Stimulated activated CD8-positive, alpha-beta memory T cell treated with anti-CD3 and anti-CD28 coated beads, Interleukin-4, amount 100 ng/mL, for 24 hours (primary cell): Measurements from ENCODE around the gene CEP85L.

Source experiments
- DNase-seq: peaks from one replicate; pipeline ENCODE4 v3.0.0-alpha.2; 2020; ENCODE audit warnings: low read depth

The CEP85L gene

GRCh38 chr6:118579786-118580185, 71.6 kb downstream of the CEP85L start:
- DNase-seq = no peak

- no peak for DNase-seq
Observed at GRCh38 chr6:118578617-118579016, 72.8 kb downstream of the CEP85L start.

- DNase-seq = no peak
Observed at GRCh38 chr6:118577972-118578371, 73.4 kb downstream of the CEP85L start.

DNA sequence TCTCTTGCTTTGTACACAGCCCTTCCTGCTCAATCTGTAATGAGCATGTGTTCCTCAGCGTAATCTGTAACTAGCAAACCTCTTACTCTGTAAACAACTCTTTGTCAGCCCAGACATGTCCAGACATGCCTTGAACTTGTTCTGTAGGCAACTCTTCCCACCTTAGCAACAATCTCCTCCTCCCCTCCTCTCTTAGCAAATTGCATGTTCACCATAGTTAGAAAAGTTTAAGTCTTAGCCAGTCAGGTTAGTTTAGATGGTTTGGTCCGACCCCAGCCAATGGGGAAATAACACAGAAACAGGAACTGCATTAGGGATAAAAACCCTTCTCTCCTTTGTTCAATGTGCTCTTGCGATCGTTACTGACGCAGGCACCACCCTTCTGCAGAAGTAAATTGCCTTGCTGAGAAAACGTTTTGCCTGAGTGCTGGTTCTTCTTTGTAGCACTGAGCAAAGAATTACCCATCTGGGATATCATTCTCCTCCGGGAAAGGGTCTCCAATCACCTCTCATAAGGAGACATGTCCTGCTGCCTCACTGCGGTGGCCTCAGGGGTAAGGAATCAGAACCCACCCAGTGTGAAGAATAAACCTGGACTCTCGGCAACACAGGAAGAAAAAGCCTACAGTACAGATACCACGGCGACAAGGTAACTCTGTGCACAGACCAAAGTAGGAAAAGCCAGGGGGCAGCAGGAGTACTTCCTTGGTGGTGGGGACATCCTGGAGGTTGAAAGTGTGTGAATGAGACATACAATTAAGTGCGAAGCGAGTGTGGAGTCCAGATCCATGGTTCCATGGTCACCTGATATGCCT, 77.1 kb downstream of the CEP85L start:
- DNase-seq = no peak

DNA sequence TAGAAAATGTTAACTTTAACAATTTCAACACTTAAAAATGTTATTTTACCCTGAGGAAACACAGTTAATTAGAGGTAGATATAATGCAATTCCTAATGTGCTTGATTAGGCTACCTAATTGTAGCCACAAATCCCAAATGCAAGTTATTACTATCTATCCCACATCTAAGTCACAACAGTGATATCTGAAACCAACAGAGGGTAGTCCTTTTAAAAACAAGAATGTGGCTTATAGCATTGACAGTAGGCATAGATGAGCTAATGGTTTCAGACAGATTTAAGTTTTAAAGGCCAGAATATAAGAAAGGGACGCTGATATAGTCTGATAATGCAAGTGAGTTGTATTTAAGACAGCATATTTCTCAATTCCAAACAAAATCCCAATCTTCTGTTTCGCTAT, 80.3 kb downstream of the CEP85L start:
- no peak for DNase-seq

DNA sequence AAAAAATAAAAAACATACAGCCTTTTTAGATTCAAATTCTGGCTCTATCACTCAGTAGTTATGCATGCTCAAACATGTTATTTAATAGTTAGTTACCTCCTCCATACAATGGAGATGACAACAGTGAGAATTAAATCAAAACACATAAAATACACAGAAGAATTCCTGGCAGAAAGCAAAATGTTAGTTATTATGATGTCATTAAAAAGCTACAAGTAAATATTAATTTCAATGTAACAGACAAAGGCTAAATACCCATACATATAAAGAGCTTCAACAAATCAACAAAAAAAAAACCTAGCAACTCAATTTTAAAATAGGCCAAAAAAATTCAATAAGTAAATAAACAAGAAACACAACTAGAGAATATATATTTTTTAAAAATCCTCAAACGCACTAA, 81.9 kb downstream of the CEP85L start:
- DNase-seq = no peak

GRCh38 chr6:118567974-118568373, 83.4 kb downstream of the CEP85L start:
- DNase-seq = no peak

GRCh38 chr6:118565311-118565960, 86.0 kb downstream of the CEP85L start:
- no peak for DNase-seq

DNA sequence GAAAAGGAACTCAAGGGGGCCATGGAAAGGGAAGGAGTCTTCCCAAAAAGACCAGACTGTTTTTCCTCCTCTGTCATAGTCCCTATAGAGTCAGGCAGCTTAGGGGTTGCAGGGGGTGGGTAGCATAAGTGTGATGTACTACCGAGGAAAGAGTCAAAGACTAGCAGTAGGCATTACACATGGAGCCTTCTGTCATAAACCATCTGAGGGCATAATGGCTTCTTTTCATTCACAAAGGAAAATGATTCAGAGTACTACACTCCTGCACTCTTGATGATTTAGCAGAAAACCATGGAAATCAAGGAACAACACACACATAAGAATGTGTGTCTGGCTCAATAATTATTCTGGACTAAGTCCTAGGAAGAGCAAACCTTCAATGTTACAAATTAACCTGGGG, 88.4 kb downstream of the CEP85L start:
- DNase-seq = no peak

DNA sequence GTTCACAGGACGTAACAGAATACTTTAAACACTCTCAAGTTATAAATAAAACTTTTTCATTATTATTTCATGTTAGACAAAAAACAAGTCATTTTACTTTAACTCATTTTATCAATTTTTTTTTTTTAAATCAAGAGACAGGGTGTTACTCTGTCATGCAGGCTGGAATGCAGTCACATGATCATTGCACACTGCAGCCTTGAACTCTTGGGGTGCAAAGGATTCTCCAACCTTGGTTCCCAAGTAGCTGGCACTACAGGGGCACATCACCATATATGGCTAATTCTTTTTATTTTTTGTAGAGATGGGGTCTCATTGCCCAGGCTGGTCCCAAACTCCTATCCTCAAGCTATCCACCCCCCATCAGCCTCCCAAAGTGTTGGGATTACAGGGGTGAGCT, 89.1 kb downstream of the CEP85L start:
- no peak for DNase-seq

GRCh38 chr6:118559659-118560058, 91.7 kb downstream of the CEP85L start:
- no peak for DNase-seq

GRCh38 chr6:118558464-118559217, 92.8 kb downstream of the CEP85L start:
- DNase-seq = no peak

- no peak for DNase-seq
Observed at GRCh38 chr6:118554698-118555097, 96.7 kb downstream of the CEP85L start.

DNA sequence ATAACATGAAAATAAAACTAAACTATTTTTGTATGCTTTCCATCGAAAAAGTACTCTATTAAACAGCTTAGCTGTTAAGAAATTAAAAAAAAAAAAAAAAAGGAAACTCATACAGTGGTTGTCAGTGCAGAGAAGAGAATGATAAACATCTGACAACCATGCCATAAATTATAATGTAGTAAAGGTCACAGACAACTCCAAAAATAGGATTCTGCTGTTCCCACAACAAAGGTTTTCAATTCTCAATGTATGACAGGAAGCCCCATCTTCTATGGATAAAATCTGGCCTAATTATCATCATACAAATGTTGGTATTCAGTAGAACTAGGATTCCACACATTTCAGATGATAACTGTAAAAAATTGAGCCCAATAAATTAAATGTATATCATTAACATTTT, 98.3 kb downstream of the CEP85L start:
- DNase-seq = no peak

DNA sequence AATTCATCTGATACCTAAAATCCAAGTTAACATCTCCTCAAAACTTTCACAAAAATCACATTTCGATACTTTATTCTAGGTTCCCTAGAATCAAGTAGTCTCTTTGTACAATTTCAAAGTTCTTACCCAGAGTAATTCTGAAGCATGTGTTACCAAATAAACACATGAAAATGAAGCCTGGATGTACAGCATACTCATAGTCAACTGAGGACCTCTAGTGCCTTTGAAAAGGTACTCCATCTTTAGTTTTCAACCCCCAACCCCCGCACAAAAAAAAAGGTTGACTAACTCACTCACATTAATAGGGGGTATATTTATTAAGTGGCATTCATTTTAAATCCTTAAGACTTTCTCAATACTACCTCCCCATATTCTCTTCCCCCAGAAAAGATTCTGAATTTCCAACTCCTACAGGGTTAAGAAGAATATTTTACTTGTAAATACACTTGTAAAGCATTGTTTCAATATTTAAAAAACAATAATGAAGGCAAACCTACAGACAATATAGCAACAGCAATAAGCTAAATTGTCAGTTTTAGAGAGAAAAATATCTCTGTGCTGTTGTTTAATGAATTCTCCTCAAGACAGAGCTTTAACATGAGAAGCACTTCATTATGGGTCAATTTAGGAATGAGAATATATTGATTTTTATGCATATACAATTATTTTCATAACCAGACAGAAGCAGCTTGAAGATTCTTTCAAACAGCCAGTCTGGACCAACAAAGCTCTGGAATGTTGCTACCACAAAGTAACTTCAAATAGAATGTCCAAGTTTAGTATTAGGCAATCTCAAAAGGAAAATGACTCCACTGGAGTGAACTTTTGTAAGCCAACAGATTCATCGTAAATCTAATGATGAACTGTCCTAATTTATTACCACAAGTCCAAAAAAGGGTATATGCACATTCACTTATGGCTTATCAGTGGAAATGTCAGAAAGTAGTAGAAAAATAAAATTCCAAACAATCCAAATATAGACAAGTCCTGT, 100.0 kb downstream of the CEP85L start:
- DNase-seq = no peak

DNA sequence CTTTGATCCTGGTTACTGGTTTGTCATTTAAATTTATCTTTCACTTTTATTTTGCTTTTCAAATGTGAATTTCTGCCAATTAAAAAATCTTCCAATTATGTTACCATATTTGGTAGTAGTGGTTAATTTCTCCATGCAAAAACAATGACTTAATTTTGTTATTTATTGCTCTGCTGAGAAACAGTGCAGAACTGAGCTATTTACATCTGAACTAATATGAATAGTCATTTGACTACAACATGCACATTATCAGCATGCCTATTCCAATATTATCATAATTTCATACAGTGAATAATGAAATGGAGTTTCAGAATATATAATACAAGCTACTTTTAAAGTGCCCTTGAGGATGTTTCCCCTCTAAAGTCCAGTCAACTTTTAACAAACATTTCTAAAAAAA, 102.8 kb downstream of the CEP85L start:
- no peak for DNase-seq

DNA sequence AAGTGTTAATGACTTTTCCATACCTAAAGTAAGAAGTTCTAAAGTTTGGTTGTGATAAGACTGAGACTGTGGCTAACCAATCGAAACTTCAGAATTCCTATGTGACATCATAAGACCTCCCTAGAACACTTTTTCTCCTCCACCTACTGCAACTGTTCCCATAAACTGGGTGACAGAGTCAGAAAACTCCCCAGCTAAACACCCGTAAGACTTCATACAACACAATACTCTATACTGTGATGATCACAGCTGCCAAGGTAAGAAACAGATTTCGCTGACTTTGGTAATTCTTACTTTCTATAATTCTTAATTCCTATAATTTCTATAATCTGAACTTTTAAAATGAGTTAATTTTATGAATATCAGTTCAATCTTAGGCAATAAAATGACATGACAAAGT, 103.3 kb downstream of the CEP85L start, which contains the start of gene PLN:
Gene PLN (plus strand): TSS at position 161 of the 400 bp plus-strand sequence. CDS start 10,626 bp downstream, outside the sequence.
- no peak for DNase-seq

DNA sequence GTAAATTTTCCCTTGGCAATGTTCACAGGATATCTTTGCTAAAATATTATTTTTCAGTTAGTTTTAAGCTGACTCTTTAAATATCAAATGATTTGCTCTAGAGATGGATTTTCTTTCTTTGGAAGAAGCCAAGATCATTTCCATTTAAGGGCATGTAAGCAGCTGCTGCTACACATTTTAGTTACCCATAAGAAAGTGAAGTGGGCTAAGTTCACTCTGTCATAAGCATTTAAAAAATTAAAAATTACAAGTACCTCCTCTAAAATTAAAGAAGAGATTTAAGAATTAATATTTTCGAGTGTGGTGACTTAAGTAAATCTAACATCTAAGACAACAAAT, 104.5 kb downstream of the CEP85L start:
- no peak for DNase-seq

DNA sequence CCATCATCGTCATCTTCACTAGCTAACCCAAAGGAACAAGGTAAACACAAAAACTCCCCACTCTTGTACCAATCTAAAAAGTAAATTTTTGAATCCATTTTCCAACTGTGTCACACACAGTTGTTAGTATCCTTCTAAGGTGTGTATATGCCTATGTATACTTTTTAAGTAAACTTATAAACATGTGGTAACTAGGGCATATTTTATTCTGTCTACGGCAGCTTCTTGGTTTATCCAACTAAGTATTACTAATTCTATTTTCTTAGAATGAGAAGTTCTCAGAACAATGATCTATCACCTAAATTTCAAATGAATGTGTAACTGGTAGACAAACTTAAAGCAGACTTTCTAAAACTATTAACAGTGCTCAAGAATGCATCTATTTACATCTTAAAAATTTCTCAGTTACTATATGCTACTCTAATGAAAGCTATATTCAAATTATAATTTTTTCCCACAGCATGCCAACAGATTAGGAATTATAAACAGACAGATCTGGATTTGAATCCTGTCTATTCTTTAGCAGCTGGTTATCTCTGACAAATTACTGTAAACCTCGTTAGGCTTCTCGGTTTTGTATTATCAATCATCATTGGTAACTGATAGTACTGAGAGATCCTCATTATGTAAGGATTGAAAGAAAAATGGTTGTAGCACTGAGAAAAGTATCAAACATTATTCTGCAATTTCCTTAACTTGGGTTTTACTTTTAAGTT, 105.1 kb downstream of the CEP85L start:
- no peak for DNase-seq

GRCh38 chr6:118544105-118544504, 107.3 kb downstream of the CEP85L start:
- no peak for DNase-seq
